HCT116 (cell line): Measurements from ENCODE around the gene ARL15. TPM values are rescaled to one million over a fixed set of nuclear protein-coding genes. Genes with fewer than 3 reads are reported as not detected.

Experiments used
- ATAC-seq: fragments of 200-7000 bp; cut with Tn5 transposase; 2 replicates; pipeline ENCODE4 v1.9.1; 2020; ENCODE audit warnings: mild to moderate bottlenecking, moderate library complexity
- BruUV-seq: library from RNA; stranded (reverse); fragments of 400-500 nt; replicated peaks from 2 replicates; lab custom pipeline; 2021; lab: Mats Ljungman, UMichigan
- CTCF ChIA-PET: fragments of 300-600 bp; sonication (Branson Sonifier 250); formaldehyde crosslinking; loops from one replicate; lab custom pipeline; 2021; ENCODE audit warnings: antibody characterized with exemption; lab: Charles Lee
- POLR2A ChIA-PET: fragments of 300-600, 350-600 bp; sonication (Branson Sonifier 250); formaldehyde crosslinking; loops from one replicate; lab custom pipeline; 2021; ENCODE audit warnings: antibody characterized with exemption; lab: Charles Lee
- RAD21 ChIA-PET, 2 experiments: fragments of 300-600 bp; sonication (Branson Sonifier 250); formaldehyde crosslinking; loops; one replicate each; lab custom pipeline; 2023; ENCODE audit warnings: low total read pairs in 2 of 2; ENCODE audit not compliant: uncharacterized antibody in 2 of 2, unreplicated experiment in 2 of 2, low non-redundant PET in 1 of 2; lab: Charles Lee
- DNase-seq: peaks from one replicate; pipeline ENCODE4 v3.0.0-alpha.2; 2010; ENCODE audit warnings: low read depth, low spot score
- H2AFZ ChIP-seq: fragments of 200-600 bp; shearing (Covaris generic), sonication (generic); 2 replicates; pipeline ENCODE4 v1.6.1; 2017; ENCODE audit warnings: low read depth, mixed run types, mixed read lengths, antibody characterized with exemption, low read length; ENCODE audit not compliant: poor library complexity, severe bottlenecking
- H3K27ac ChIP-seq: 2 replicates; pipeline ENCODE4 v1.5.1; 2012; ENCODE audit warnings: low read depth, low read length
- H3K27me3 ChIP-seq: fragments of 200-600 bp; sonication (generic); 2 replicates; pipeline ENCODE4 v1.6.1; 2016; ENCODE audit warnings: mixed run types, low read length, mixed read lengths; ENCODE audit not compliant: insufficient read depth
- H3K36me3 ChIP-seq, 2 experiments: fragments of 200-500 bp in 1 of 2; fragments of 200-600 bp in 1 of 2; sonication (Bioruptor generic) in 1 of 2; sonication (generic) in 1 of 2; 2 replicates each; pipeline versions ENCODE4 v1.5.1 to v1.6.1; 2014 to 2016; ENCODE audit warnings: low read length in 2 of 2, inconsistent platforms in 1 of 2, mixed read lengths in 1 of 2, mixed run types in 1 of 2; ENCODE audit not compliant: insufficient read depth in 2 of 2, control insufficient read depth in 1 of 2
- H3K4me1 ChIP-seq, 2 experiments: fragments of 200-600 bp in 1 of 2; sonication (generic) in 1 of 2; 2 replicates each; pipeline versions ENCODE4 v1.5.1 to v1.6.1; 2012 to 2017; ENCODE audit warnings: low read length in 2 of 2, inconsistent platforms in 1 of 2, mild to moderate bottlenecking in 1 of 2, mixed read lengths in 1 of 2, mixed run types in 1 of 2, moderate library complexity in 1 of 2; ENCODE audit not compliant: insufficient read depth in 2 of 2, control insufficient read depth in 1 of 2
- H3K4me2 ChIP-seq: fragments of 200-600 bp; sonication (generic); 2 replicates; pipeline ENCODE4 v1.6.1; 2017; ENCODE audit warnings: mixed run types, low read length, mixed read lengths
- H3K4me3 ChIP-seq, 2 experiments: fragments of 200-600 bp in 1 of 2; sonication (generic) in 1 of 2; replicated peaks in 1 of 2; 2 replicates each; pipeline ENCODE4 v1.5.1; 2011 to 2016; ENCODE audit warnings: low read length in 2 of 2, control low read depth in 1 of 2, low read depth in 1 of 2, mild to moderate bottlenecking in 1 of 2, mixed read lengths in 1 of 2, mixed run types in 1 of 2
- H3K79me2 ChIP-seq: fragments of 200-600 bp; sonication (generic); 2 replicates; pipeline ENCODE4 v1.6.1; 2017; ENCODE audit warnings: mild to moderate bottlenecking, mixed run types, low read length, moderate library complexity, mixed read lengths; ENCODE audit not compliant: insufficient read depth
- H3K9ac ChIP-seq: fragments of 200-600 bp; sonication (generic); 2 replicates; pipeline ENCODE4 v1.6.1; 2016; ENCODE audit warnings: low read length, mixed read lengths
- H3K9me2 ChIP-seq: fragments of 200-600 bp; sonication (generic), shearing (Covaris generic); 2 replicates; pipeline ENCODE4 v1.6.1; 2017; ENCODE audit warnings: mixed run types, mild to moderate bottlenecking, moderate library complexity; ENCODE audit not compliant: insufficient read depth
- H3K9me3 ChIP-seq, 2 experiments: fragments of 200-500 bp in 1 of 2; fragments of 200-600 bp in 1 of 2; sonication (Bioruptor generic) in 1 of 2; sonication (generic) in 1 of 2; 2 replicates each; pipeline ENCODE4 v1.6.1; 2014 to 2017; ENCODE audit warnings: low read length in 2 of 2, mixed read lengths in 2 of 2, inconsistent platforms in 1 of 2, low read depth in 1 of 2, mild to moderate bottlenecking in 1 of 2, mixed run types in 1 of 2, moderate library complexity in 1 of 2; ENCODE audit not compliant: control insufficient read depth in 1 of 2, insufficient read depth in 1 of 2
- H4K20me1 ChIP-seq: fragments of 200-600 bp; sonication (generic), shearing (Covaris generic); 2 replicates; pipeline ENCODE4 v1.6.1; 2017; ENCODE audit warnings: mixed run types, mild to moderate bottlenecking, moderate library complexity; ENCODE audit not compliant: insufficient read depth
- CEBPB ChIP-seq: IDR thresholded peaks from 2 replicates; pipeline ENCODE4 v1.6.1; 2012; ENCODE audit warnings: low read depth
- EGR1 ChIP-seq: IDR thresholded peaks from 2 replicates; pipeline ENCODE4 v1.6.1; 2012; ENCODE audit warnings: low read depth
- EZH2 ChIP-seq: fragments of 200-600 bp; sonication (generic); IDR thresholded peaks from 2 replicates; pipeline ENCODE4 v1.6.1; 2017; ENCODE audit warnings: antibody characterized with exemption, mixed run types
- FOSL1 ChIP-seq: IDR thresholded peaks from 2 replicates; pipeline ENCODE4 v1.6.1; 2012; ENCODE audit warnings: low read depth
- JUND ChIP-seq: IDR thresholded peaks from 2 replicates; pipeline ENCODE4 v1.6.1; 2012
- POLR2AphosphoS5 ChIP-seq: IDR thresholded peaks from 2 replicates; pipeline ENCODE4 v1.6.1; 2011; ENCODE audit warnings: mild to moderate bottlenecking, low read depth, low read length, moderate library complexity
- RAD21 ChIP-seq: IDR thresholded peaks from 2 replicates; pipeline ENCODE4 v1.6.1; 2012; ENCODE audit warnings: low read depth, mild to moderate bottlenecking
- SIN3A ChIP-seq: IDR thresholded peaks from 2 replicates; pipeline ENCODE4 v1.6.1; 2012; ENCODE audit warnings: low read depth
- SP1 ChIP-seq: IDR thresholded peaks from 2 replicates; pipeline ENCODE4 v1.6.1; 2012; ENCODE audit warnings: low read depth
- intact Hi-C: fragments of 100-400 bp; cut with micrococcal nuclease; formaldehyde crosslinking; loops from 2 replicates; pipeline ENCODE4 v1.10.0; 2022
- total RNA-seq: library from RNA; stranded (reverse); gene quantifications from one replicate; pipeline ENCODE4 v1.2.1, GENCODE V29; 2021; ENCODE audit not compliant: unreplicated experiment
- TF ChIP-seq, protein P1 (sequence below): IDR thresholded peaks from 2 replicates; pipeline ENCODE4 v1.6.1; 2012
- TF ChIP-seq, protein P2 (sequence below), 3 experiments: fragments of 200-600 bp in 1 of 3; sonication (generic) in 1 of 3; IDR thresholded peaks in 2 of 3; conservative IDR thresholded peaks in 1 of 3; 2 replicates each; pipeline ENCODE4 v1.5.1; 2012 to 2017; ENCODE audit warnings: low read depth in 2 of 3, low read length in 2 of 3, antibody characterized with exemption in 1 of 3, borderline replicate concordance in 1 of 3, control low read depth in 1 of 3, mild to moderate bottlenecking in 1 of 3, mixed read lengths in 1 of 3, mixed run types in 1 of 3, moderate library complexity in 1 of 3; ENCODE audit not compliant: insufficient read depth in 1 of 3
- TF ChIP-seq, protein P3 (sequence below): IDR thresholded peaks from 2 replicates; pipeline ENCODE4 v1.6.1; 2011; ENCODE audit warnings: mild to moderate bottlenecking, low read length, moderate library complexity; ENCODE audit not compliant: insufficient replicate concordance; ENCODE audit errors: extremely low read depth

The ARL15 gene
- total RNA-seq, 1 experiment from 2014 or later, result 15.0 TPM

DNA sequence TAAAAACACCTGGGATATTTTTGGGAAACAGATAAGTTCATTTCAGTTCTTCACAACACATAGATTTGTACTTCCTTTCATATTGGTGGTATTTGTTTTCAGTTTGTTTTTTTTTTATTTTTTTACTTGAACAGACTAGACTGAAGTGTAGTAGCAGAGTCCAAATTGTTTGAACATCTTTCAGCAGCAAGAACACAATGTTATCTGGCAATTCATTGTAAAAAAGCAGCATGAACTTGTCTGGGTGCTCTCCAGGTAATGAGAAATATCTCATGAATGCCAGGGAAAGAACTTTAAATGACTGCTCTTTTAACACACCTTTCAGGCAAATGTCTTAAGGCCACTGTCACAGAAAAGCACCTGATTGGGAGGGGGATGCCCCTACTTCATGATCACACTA is 113.4 kb downstream of the ARL15 start:
- Histone ChIP-seq H3K9ac (no peak overlapping the region), H3K9me2 (no peaks in the 10 kb centered on the region), H3K9me3 (no peaks in the 10 kb centered on the region), H4K20me1 (no peaks in the 10 kb centered on the region), H3K27ac (no peak overlapping the region), H3K27me3 (no peaks in the 10 kb centered on the region), H3K4me3 (no peak overlapping the region), H3K79me2 (no peaks in the 10 kb centered on the region), H3K4me1 (no peaks in the 10 kb centered on the region), H3K36me3 (no peaks in the 10 kb centered on the region), H3K4me2 (no peak overlapping the region), H2AFZ (no peak overlapping the region)
- ATAC-seq (no peak), DNase-seq (no peak)
- TF ChIP-seq POLR2AphosphoS5 (no peak), CEBPB (no peak), EGR1 (no peak), SP1 (no peak), EZH2 (no peak), JUND (no peak), SIN3A (no peak), FOSL1 (no peak), RAD21 (no peak)
- TF ChIP-seq, protein P1, sequence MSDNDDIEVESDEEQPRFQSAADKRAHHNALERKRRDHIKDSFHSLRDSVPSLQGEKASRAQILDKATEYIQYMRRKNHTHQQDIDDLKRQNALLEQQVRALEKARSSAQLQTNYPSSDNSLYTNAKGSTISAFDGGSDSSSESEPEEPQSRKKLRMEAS, result no peak
- TF ChIP-seq, protein P2, sequence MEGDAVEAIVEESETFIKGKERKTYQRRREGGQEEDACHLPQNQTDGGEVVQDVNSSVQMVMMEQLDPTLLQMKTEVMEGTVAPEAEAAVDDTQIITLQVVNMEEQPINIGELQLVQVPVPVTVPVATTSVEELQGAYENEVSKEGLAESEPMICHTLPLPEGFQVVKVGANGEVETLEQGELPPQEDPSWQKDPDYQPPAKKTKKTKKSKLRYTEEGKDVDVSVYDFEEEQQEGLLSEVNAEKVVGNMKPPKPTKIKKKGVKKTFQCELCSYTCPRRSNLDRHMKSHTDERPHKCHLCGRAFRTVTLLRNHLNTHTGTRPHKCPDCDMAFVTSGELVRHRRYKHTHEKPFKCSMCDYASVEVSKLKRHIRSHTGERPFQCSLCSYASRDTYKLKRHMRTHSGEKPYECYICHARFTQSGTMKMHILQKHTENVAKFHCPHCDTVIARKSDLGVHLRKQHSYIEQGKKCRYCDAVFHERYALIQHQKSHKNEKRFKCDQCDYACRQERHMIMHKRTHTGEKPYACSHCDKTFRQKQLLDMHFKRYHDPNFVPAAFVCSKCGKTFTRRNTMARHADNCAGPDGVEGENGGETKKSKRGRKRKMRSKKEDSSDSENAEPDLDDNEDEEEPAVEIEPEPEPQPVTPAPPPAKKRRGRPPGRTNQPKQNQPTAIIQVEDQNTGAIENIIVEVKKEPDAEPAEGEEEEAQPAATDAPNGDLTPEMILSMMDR (IDR thresholded peaks at IDR 0.05 in 2 of 3, conservative IDR thresholded peaks at IDR 0.05 in 1 of 3; ENCODE audit: borderline replicate concordance in 1 of 3, insufficient read depth in 1 of 3, low read depth in 2 of 3, low read length in 2 of 3), result no peak
- TF ChIP-seq, protein P3, sequence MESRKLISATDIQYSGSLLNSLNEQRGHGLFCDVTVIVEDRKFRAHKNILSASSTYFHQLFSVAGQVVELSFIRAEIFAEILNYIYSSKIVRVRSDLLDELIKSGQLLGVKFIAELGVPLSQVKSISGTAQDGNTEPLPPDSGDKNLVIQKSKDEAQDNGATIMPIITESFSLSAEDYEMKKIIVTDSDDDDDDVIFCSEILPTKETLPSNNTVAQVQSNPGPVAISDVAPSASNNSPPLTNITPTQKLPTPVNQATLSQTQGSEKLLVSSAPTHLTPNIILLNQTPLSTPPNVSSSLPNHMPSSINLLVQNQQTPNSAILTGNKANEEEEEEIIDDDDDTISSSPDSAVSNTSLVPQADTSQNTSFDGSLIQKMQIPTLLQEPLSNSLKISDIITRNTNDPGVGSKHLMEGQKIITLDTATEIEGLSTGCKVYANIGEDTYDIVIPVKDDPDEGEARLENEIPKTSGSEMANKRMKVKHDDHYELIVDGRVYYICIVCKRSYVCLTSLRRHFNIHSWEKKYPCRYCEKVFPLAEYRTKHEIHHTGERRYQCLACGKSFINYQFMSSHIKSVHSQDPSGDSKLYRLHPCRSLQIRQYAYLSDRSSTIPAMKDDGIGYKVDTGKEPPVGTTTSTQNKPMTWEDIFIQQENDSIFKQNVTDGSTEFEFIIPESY, result no peak
- ChIA-PET CTCF (no interaction called here), RAD21 (no interaction called here), POLR2A (no interaction called here)
- intact Hi-C loops, result no loop called here
- no TSS peak for BruUV-seq
